GM18517 (cell line): Measurements from ENCODE around the gene GREB1.

Experiments
- ATAC-seq: cut with Tn5 transposase; IDR thresholded peaks from one replicate; pipeline ENCODE4 v1.9.1; 2021; ENCODE audit warnings: mild to moderate bottlenecking, moderate library complexity; ENCODE audit not compliant: unreplicated experiment

The GREB1 gene

GRCh38 chr2:11631462-11631861 is 97.6 kb downstream of the GREB1 start:
- ATAC-seq: no peak

GRCh38 chr2:11633923-11634478 is 100.2 kb downstream of the GREB1 start:
- ATAC-seq: no peak

GRCh38 chr2:11634584-11634983 is 100.7 kb downstream of the GREB1 start:
- ATAC-seq: no peak

GRCh38 chr2:11635141-11635540 is 101.3 kb downstream of the GREB1 start:
- no peak for ATAC-seq

GRCh38 chr2:11636593-11637295 is 102.9 kb downstream of the GREB1 start:
- ATAC-seq: no peak

- ATAC-seq: no peak
Observed at GRCh38 chr2:11637546-11637945, 103.7 kb downstream of the GREB1 start.

- no peak for ATAC-seq
Observed at GRCh38 chr2:11639503-11639902, 105.7 kb downstream of the GREB1 start.

- ATAC-seq: no peak
Observed at GRCh38 chr2:11640132-11640531, 106.3 kb downstream of the GREB1 start.

- no peak for ATAC-seq
Observed at GRCh38 chr2:11642972-11643371, 109.1 kb downstream of the GREB1 start.

GRCh38 chr2:11644293-11644692 is 110.4 kb downstream of the GREB1 start:
- no peak for ATAC-seq

GRCh38 chr2:11646530-11646929 is 112.7 kb downstream of the GREB1 start:
- ATAC-seq: no peak

- ATAC-seq: no peak
Observed at GRCh38 chr2:11647834-11648600, 114.2 kb downstream of the GREB1 start.

GRCh38 chr2:11649093-11649492 is 115.2 kb downstream of the GREB1 start:
- no peak for ATAC-seq

GRCh38 chr2:11651856-11652548 is 118.2 kb downstream of the GREB1 start:
- ATAC-seq: no peak

GRCh38 chr2:11652553-11652952 is 118.7 kb downstream of the GREB1 start:
- no peak for ATAC-seq

- ATAC-seq: no peak
Observed at GRCh38 chr2:11655495-11655894, 121.7 kb downstream of the GREB1 start.

GRCh38 chr2:11656252-11656651 is 122.4 kb downstream of the GREB1 start:
- no peak for ATAC-seq

- no peak for ATAC-seq
Observed at GRCh38 chr2:11656671-11657101, 122.8 kb downstream of the GREB1 start.

GRCh38 chr2:11657195-11657594 is 123.3 kb downstream of the GREB1 start:
- ATAC-seq: no peak

GRCh38 chr2:11657646-11658045 is 123.8 kb downstream of the GREB1 start:
- no peak for ATAC-seq
